22Rv1 (cell line): ENCODE data around the gene CD302.

Source experiments
- CTCF ChIP-seq: fragments of 450-650 bp; IDR thresholded peaks from 2 replicates; pipeline ENCODE4 v1.5.1; 2017; ENCODE audit warnings: mild to moderate bottlenecking
- ZFX ChIP-seq: fragments of 450-650 bp; IDR thresholded peaks from 2 replicates; pipeline ENCODE4 v1.6.1; 2017; ENCODE audit warnings: antibody characterized with exemption, borderline replicate concordance

- TF ChIP-seq ZFX: no peak
- no peak for TF ChIP-seq CTCF
Observed at GRCh38 chr2:159760326-159760725, 37.7 kb downstream of the CD302 start.
